Vagina (tissue), 2 donors: ENCODE results near the gene HOXA9. TPM values are rescaled to one million over a fixed set of nuclear protein-coding genes. Genes with fewer than 3 reads are reported as not detected.

ENCODE experiments used
- DNase-seq, 2 donors: peaks; one replicate each; pipeline ENCODE4 v3.0.0-alpha.2; 2017; ENCODE audit errors: extremely low spot score in 2 of 2
- H3K27ac ChIP-seq: fragments of 200-600 bp; sonication (generic); one replicate; pipeline ENCODE4 v1.5.1; 2019
- H3K27me3 ChIP-seq: fragments of 200-600 bp; sonication (generic); one replicate; pipeline ENCODE4 v1.5.1; 2019
- H3K36me3 ChIP-seq, 2 donors: fragments of 200-600 bp; sonication (generic); one replicate each; pipeline ENCODE4 v1.5.1; 2017 to 2019
- H3K4me1 ChIP-seq: fragments of 200-600 bp; sonication (generic); one replicate; pipeline ENCODE4 v1.5.1; 2019
- H3K4me3 ChIP-seq, 2 donors: fragments of 200-600 bp; sonication (generic); 1 replicate in 1 of 2; 2 replicates in 1 of 2; pipeline ENCODE4 v1.5.1; 2016 to 2019
- H3K9me3 ChIP-seq: fragments of 200-600 bp; sonication (generic); one replicate; pipeline ENCODE4 v1.5.1; 2019
- POLR2A ChIP-seq, 2 donors: fragments of 450-650 bp; IDR thresholded peaks; one replicate each; pipeline ENCODE4 v1.6.1; 2017; ENCODE audit warnings: antibody characterized with exemption in 2 of 2, mild to moderate bottlenecking in 2 of 2, moderate library complexity in 2 of 2
- POLR2AphosphoS5 ChIP-seq, 2 donors: sonication (generic); formaldehyde crosslinking; IDR thresholded peaks; one replicate each; pipeline ENCODE4 v1.9.0; 2017; ENCODE audit warnings: antibody characterized with exemption in 2 of 2, mild to moderate bottlenecking in 2 of 2, low read depth in 1 of 2; ENCODE audit not compliant: insufficient read depth in 1 of 2
- intact Hi-C: fragments of 100-400 bp; cut with DNase I; formaldehyde crosslinking; loops from one replicate; pipeline ENCODE4 v1.15.1; 2023
- total RNA-seq: library from RNA; depleted of rRNA; stranded (reverse); fragments of >200 nt; gene quantifications from one replicate; pipeline ENCODE4 v1.2.3, GENCODE V29; 2016
- TF ChIP-seq, protein P1 (sequence below), 3 experiments: fragments of 450-650 bp in 2 of 3; fragments of 200-600 bp in 1 of 3; sonication (generic) in 1 of 3; IDR thresholded peaks; one replicate each; pipeline ENCODE4 v1.5.1; 2017 to 2019; ENCODE audit warnings: antibody characterized with exemption in 3 of 3, mild to moderate bottlenecking in 2 of 3, moderate library complexity in 2 of 3

The HOXA9 gene
- total RNA-seq, 1 donor from 2014 or later: 13.0 TPM

DNA sequence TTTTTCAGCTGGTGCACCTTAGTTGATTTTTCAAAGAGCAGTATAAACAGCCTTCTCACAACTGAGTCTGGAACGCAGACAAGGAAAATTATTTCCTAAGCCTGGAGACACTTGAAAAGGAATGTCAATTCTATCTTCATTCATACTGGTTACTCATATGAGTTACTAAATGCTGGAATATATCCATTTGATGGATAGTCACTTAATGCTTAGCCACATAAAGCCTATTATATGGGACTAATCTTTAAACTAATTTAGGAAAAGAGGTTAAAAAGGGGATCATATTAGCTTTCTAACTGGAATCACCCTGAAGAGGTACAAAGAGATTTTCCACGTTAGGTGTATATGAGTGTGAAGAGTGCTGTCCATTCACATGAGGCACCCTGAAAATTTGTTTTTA is 33.1 kb downstream of the HOXA9 start:
- Histone ChIP-seq H3K27ac (no peak overlapping the region), H3K27me3 (no peaks in the 10 kb centered on the region), H3K9me3 (no peaks in the 10 kb centered on the region), H3K4me1 (peaks cover 16% of the 10 kb centered on the region), H3K4me3 (no peak overlapping the region), H3K36me3 (no peaks in the 10 kb centered on the region)
- intact Hi-C loops: no loop called here
- DNase-seq: no peak
- TF ChIP-seq, protein P1, sequence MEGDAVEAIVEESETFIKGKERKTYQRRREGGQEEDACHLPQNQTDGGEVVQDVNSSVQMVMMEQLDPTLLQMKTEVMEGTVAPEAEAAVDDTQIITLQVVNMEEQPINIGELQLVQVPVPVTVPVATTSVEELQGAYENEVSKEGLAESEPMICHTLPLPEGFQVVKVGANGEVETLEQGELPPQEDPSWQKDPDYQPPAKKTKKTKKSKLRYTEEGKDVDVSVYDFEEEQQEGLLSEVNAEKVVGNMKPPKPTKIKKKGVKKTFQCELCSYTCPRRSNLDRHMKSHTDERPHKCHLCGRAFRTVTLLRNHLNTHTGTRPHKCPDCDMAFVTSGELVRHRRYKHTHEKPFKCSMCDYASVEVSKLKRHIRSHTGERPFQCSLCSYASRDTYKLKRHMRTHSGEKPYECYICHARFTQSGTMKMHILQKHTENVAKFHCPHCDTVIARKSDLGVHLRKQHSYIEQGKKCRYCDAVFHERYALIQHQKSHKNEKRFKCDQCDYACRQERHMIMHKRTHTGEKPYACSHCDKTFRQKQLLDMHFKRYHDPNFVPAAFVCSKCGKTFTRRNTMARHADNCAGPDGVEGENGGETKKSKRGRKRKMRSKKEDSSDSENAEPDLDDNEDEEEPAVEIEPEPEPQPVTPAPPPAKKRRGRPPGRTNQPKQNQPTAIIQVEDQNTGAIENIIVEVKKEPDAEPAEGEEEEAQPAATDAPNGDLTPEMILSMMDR (IDR thresholded peaks at IDR 0.05): no peak

DNA sequence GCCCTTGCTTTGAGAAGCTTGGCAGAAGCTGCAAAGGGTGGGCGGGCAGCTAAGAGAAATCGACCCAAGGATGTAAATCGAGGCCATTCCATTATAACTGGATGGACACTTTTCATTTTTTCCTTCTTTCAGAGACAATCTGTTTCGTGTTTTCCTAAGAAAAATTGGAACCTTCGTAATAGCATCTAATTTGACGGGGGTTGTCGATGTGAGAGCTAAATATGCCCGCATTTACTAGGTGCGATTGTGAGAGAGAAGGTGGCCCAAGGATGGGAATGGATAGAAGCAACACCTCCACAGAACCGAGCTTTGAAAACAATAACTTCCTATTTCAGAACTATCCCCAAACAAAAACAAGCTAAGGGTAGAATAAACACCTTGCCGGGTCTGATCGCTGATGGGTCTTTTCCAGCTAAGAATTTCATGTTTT is 33.9 kb downstream of the HOXA9 start:
- Histone ChIP-seq H3K27ac (peak overlapping the region; percentile 65), H3K36me3 (no peaks in the 10 kb centered on the region), H3K9me3 (no peaks in the 10 kb centered on the region), H3K4me3 (peak overlapping the region; percentile 60 to 86), H3K27me3 (no peaks in the 10 kb centered on the region), H3K4me1 (peaks cover 16% of the 10 kb centered on the region)
- no peak for DNase-seq
- intact Hi-C loops: no loop called here
- TF ChIP-seq, protein P1 (IDR thresholded peaks at IDR 0.05): no peak
- TF ChIP-seq POLR2AphosphoS5 (IDR thresholded peaks at IDR 0.05; ENCODE audit: insufficient read depth in 1 of 2, low read depth in 1 of 2): no peak
- no peak for TF ChIP-seq POLR2A (IDR thresholded peaks at IDR 0.05)

- peak within 1 kb of the TSS; percentile 60 to 86 for H3K4me3 ChIP-seq
- TF ChIP-seq POLR2AphosphoS5 (IDR thresholded peaks at IDR 0.05; ENCODE audit: insufficient read depth in 1 of 2, low read depth in 1 of 2) (peak; percentile 64 to 88), POLR2A (IDR thresholded peaks at IDR 0.05) (peak in 1 of 2 donors; percentile 34)
- TF ChIP-seq, protein P1 (IDR thresholded peaks at IDR 0.05): no peak
- intact Hi-C loops: no loop called here
- peaks cover 16% of the 10 kb centered on the region for H3K4me1 ChIP-seq
- no peaks in the 10 kb centered on the region for H3K27me3 ChIP-seq
- no peaks in the 10 kb centered on the region for H3K36me3 ChIP-seq
- H3K27ac ChIP-seq: peak within 1 kb of the TSS; percentile 79
- no peak for DNase-seq
- H3K9me3 ChIP-seq: no peaks in the 10 kb centered on the region
Observed at GRCh38 chr7:27130540-27131389, 34.6 kb downstream of the HOXA9 start, which contains the start of gene HOXA4. Gene HOXA4, minus strand, starts transcription at chr7:27130757. Its CDS starts 24 bp downstream, at chr7:27130733.

- peak overlapping the region; percentile 60 to 86 for H3K4me3 ChIP-seq
- peaks cover 16% of the 10 kb centered on the region for H3K4me1 ChIP-seq
- peak overlapping the region; percentile 79 for H3K27ac ChIP-seq
- DNase-seq: no peak
- H3K36me3 ChIP-seq: no peaks in the 10 kb centered on the region
- TF ChIP-seq, protein P1 (IDR thresholded peaks at IDR 0.05): no peak
- TF ChIP-seq POLR2A (IDR thresholded peaks at IDR 0.05): no peak
- no peak for TF ChIP-seq POLR2AphosphoS5 (IDR thresholded peaks at IDR 0.05; ENCODE audit: insufficient read depth in 1 of 2, low read depth in 1 of 2)
- no peaks in the 10 kb centered on the region for H3K9me3 ChIP-seq
- H3K27me3 ChIP-seq: no peaks in the 10 kb centered on the region
- intact Hi-C loops: no loop called here
Observed at GRCh38 chr7:27129729-27130539, 35.4 kb downstream of the HOXA9 start.
